B cell (primary cell): ENCODE measurements around the gene PTPRF. TPM values are rescaled to one million over a fixed set of nuclear protein-coding genes. Genes with fewer than 3 reads are reported as not detected.

Source experiments
- ATAC-seq: fragments of 200-7000 bp; cut with Tn5 transposase; one replicate; pipeline ENCODE4 v1.10.0; 2021; ENCODE audit warnings: low read depth, mild to moderate bottlenecking, moderate number of reproducible peaks, moderate library complexity
- CTCF ChIA-PET: fragments of 350-600 bp; sonication (Branson Sonifier 250); formaldehyde crosslinking; loops from one replicate; lab custom pipeline; 2021; ENCODE audit warnings: antibody characterized with exemption, inconsistent platforms; lab: Charles Lee
- POLR2A ChIA-PET: fragments of 350-600 bp; sonication (Branson Sonifier 250); formaldehyde crosslinking; loops from one replicate; lab custom pipeline; 2021; ENCODE audit warnings: antibody characterized with exemption; lab: Charles Lee
- DNase-seq: peaks from one replicate; pipeline ENCODE4 v3.0.0; 2013
- H2AFZ ChIP-seq: 2 replicates; pipeline ENCODE4 v1.6.1; 2012; ENCODE audit warnings: mild to moderate bottlenecking, low read depth, low read length; ENCODE audit not compliant: insufficient read depth, poor library complexity, severe bottlenecking
- H3K27ac ChIP-seq, 2 donors: 1 replicate in 1 of 2; 2 replicates in 1 of 2; pipeline ENCODE4 v1.5.1; 2012 to 2013; ENCODE audit warnings: low read length in 2 of 2, mild to moderate bottlenecking in 2 of 2, moderate library complexity in 1 of 2
- H3K27me3 ChIP-seq, 4 experiments: fragments of 200-600 bp in 1 of 4; sonication (generic) in 1 of 4; replicated peaks in 1 of 4; 1 replicate in 2 of 4; 2 replicates in 2 of 4; pipeline versions ENCODE4 v1.6.1 to v1.7.0; 2013 to 2016; ENCODE audit warnings: low read length in 3 of 4, mild to moderate bottlenecking in 2 of 4, mixed read lengths in 1 of 4, moderate library complexity in 1 of 4; ENCODE audit not compliant: insufficient read depth in 4 of 4, control insufficient read depth in 3 of 4; ENCODE audit errors: control extremely low read depth in 1 of 4
- H3K36me3 ChIP-seq, 2 experiments: replicated peaks in 1 of 2; 1 replicate in 1 of 2; 2 replicates in 1 of 2; pipeline versions ENCODE4 v1.6.1 to v1.7.1; 2013; ENCODE audit warnings: low read length in 1 of 2; ENCODE audit not compliant: insufficient read depth in 2 of 2, control insufficient read depth in 1 of 2; ENCODE audit errors: control extremely low read depth in 1 of 2, extremely low read depth in 1 of 2
- H3K4me1 ChIP-seq, 2 donors: fragments of 200-600 bp in 1 of 2; sonication (generic) in 1 of 2; 1 replicate in 1 of 2; 2 replicates in 1 of 2; pipeline versions ENCODE4 v1.5.1 to v1.6.1; 2013 to 2017; ENCODE audit warnings: low read length in 2 of 2; ENCODE audit not compliant: control insufficient read depth in 2 of 2, insufficient read depth in 2 of 2
- H3K4me2 ChIP-seq: replicated peaks from 2 replicates; pipeline ENCODE3; 2012; ENCODE audit warnings: mild to moderate bottlenecking, low read depth, low read length; ENCODE audit not compliant: poor library complexity, severe bottlenecking
- H3K4me3 ChIP-seq, 5 experiments: fragments of 200-600 bp in 1 of 5; sonication (generic) in 1 of 5; 1 replicate in 3 of 5; 2 replicates in 2 of 5; pipeline versions ENCODE4 v1.5.1 to v1.7.0; 2011 to 2016; ENCODE audit warnings: low read length in 4 of 5, mild to moderate bottlenecking in 4 of 5, low read depth in 2 of 5, control low read depth in 1 of 5, moderate library complexity in 1 of 5; ENCODE audit not compliant: insufficient read depth in 1 of 5; ENCODE audit errors: control extremely low read depth in 1 of 5, extremely low read depth in 1 of 5
- H3K79me2 ChIP-seq: fragments of 200-600 bp; sonication (generic); one replicate; pipeline ENCODE4 v1.6.0; 2016; ENCODE audit warnings: low read length; ENCODE audit not compliant: control insufficient read depth, insufficient read depth
- H3K9ac ChIP-seq: fragments of 200-600 bp; sonication (generic); 2 replicates; pipeline ENCODE4 v1.6.1; 2017; ENCODE audit warnings: mild to moderate bottlenecking, low read length, moderate library complexity
- H3K9me3 ChIP-seq, 3 donors: one replicate each; pipeline versions ENCODE4 v1.6.1 to v1.7.1; 2013; ENCODE audit warnings: low read length in 2 of 3; ENCODE audit not compliant: control insufficient read depth in 2 of 3, insufficient read depth in 1 of 3; ENCODE audit errors: control extremely low read depth in 1 of 3
- H4K20me1 ChIP-seq: 2 replicates; pipeline ENCODE4 v1.6.0; 2012; ENCODE audit warnings: mild to moderate bottlenecking, low read length; ENCODE audit not compliant: insufficient read depth, control insufficient read depth, poor library complexity, severe bottlenecking
- H3K27ac Mint-ChIP-seq: one replicate; pipeline ENCODE4 v1.8.0; 2021; ENCODE audit warnings: mixed read lengths
- H3K27me3 Mint-ChIP-seq: one replicate; pipeline ENCODE4 v1.8.0; 2021; ENCODE audit warnings: mixed read lengths
- H3K4me1 Mint-ChIP-seq: one replicate; pipeline ENCODE4 v1.8.0; 2021; ENCODE audit warnings: mixed read lengths
- H3K4me3 Mint-ChIP-seq: one replicate; pipeline ENCODE4 v1.8.0; 2021; ENCODE audit warnings: mixed read lengths
- H3K9me3 Mint-ChIP-seq: one replicate; pipeline ENCODE4 v1.8.0; 2022; ENCODE audit warnings: mixed read lengths; ENCODE audit not compliant: insufficient read depth
- CTCF ChIP-seq: fragments of 200-600 bp; IDR thresholded peaks from one replicate; pipeline ENCODE4 v1.8.0; 2022; ENCODE audit warnings: antibody characterized with exemption, mild to moderate bottlenecking
- EZH2 ChIP-seq: IDR thresholded peaks from 2 replicates; pipeline ENCODE4 v1.6.1; 2012; ENCODE audit warnings: borderline replicate concordance, low read depth, mild to moderate bottlenecking, moderate library complexity, low read length; ENCODE audit not compliant: insufficient read depth, poor library complexity, severe bottlenecking
- WGBS: methylation state at CpG from one replicate; pipeline ENCODE4 v1.1.5; 2013; ENCODE audit warnings: missing lambda C conversion rate; ENCODE audit not compliant: insufficient coverage; 5-methylcytosine and 5-hydroxymethylcytosine counted together
- intact Hi-C: fragments of 100-400 bp; cut with micrococcal nuclease; formaldehyde crosslinking; loops from one replicate; pipeline ENCODE4 v1.10.0; 2022
- polyA plus RNA-seq: library from polyadenylated mRNA; depleted of rRNA; stranded (reverse); fragments of >200 nt; gene quantifications from 2 replicates; pipeline ENCODE4 v1.2.3, GENCODE V29; 2012
- total RNA-seq, 2 donors: library from RNA; stranded (reverse); fragments of 120-200 nt in 1 of 2; gene quantifications; 1 replicate in 1 of 2; 2 replicates in 1 of 2; pipeline versions ENCODE4 v1.2.3 to v1.2.4, GENCODE V29; 2013 to 2022

The PTPRF gene
- total and polyA plus RNA-seq, 2 donors (not counting 1 experiment from before 2014, with no cell fraction given) = 0.07 to 0.13 TPM

GRCh38 chr1:43536196-43536863, 5.6 kb downstream of the PTPRF start:
- POLR2A ChIA-PET = no interaction called here
- Histone ChIP-seq H3K9ac (no peak overlapping the region), H4K20me1 (no peaks in the 10 kb centered on the region), H3K27ac (no peak overlapping the region), H3K4me1 (peaks cover 7 to 8% of the 10 kb centered on the region in 2 donors), H3K27me3 (peaks cover 0 to 18% (median 9%) of the 10 kb centered on the region in 4 experiments), H3K9me3 (peaks cover 0 to 3% (median 0%) of the 10 kb centered on the region in 3 donors), H2AFZ (no peak overlapping the region), H3K4me3 (no peak overlapping the region), H3K4me2 (no peak overlapping the region), H3K79me2 (no peaks in the 10 kb centered on the region), H3K36me3 (no peaks in the 10 kb centered on the region)
- TF ChIP-seq EZH2 (no peak), CTCF (no peak)
- Mint-ChIP-seq H3K4me3 (no peak overlapping the region), H3K27me3 (peaks cover 30% of the 10 kb centered on the region), H3K4me1 (peaks cover 8% of the 10 kb centered on the region), H3K27ac (no peak overlapping the region), H3K9me3 (no peaks in the 10 kb centered on the region)
- intact Hi-C loops = no loop called here
- CTCF ChIA-PET = no interaction called here
- no peak for ATAC-seq
- 94% methylated on average over 8 of the region's 8 CpGs for WGBS
- no peak for DNase-seq

- H3K9ac ChIP-seq = no peak overlapping the region
- no peaks in the 10 kb centered on the region for H3K36me3 ChIP-seq
- POLR2A ChIA-PET = no interaction called here
These were observed 6.2 kb downstream of the PTPRF start for GRCh38 chr1:43536864-43537358.

More at GRCh38 chr1:43536864-43537358, 6.2 kb downstream of the PTPRF start:
- no peaks in the 10 kb centered on the region for H3K9me3 ChIP-seq
- Mint-ChIP-seq H3K4me1 (peaks cover 5% of the 10 kb centered on the region), H3K27ac (no peak overlapping the region), H3K9me3 (no peaks in the 10 kb centered on the region), H3K4me3 (no peak overlapping the region), H3K27me3 (peaks cover 26% of the 10 kb centered on the region)
- CTCF ChIA-PET = no interaction called here
- DNase-seq (no peak), ATAC-seq (no peak)
- H3K27me3 ChIP-seq = peaks cover 0 to 14% (median 7%) of the 10 kb centered on the region in 4 experiments
- H3K4me1 ChIP-seq = peaks cover 2 to 3% of the 10 kb centered on the region in 2 donors
- H4K20me1 ChIP-seq = no peaks in the 10 kb centered on the region
- H3K4me3 ChIP-seq = no peak overlapping the region
- H2AFZ ChIP-seq = no peak overlapping the region
- WGBS = 91% methylated on average over 6 of the region's 11 CpGs
- H3K4me2 ChIP-seq = no peak overlapping the region
- H3K27ac ChIP-seq = no peak overlapping the region
- intact Hi-C loops = no loop called here
- no peaks in the 10 kb centered on the region for H3K79me2 ChIP-seq
- TF ChIP-seq EZH2 = no peak
- TF ChIP-seq CTCF = no peak
